Calu3 (cell line): ENCODE data around the gene ULBP3. TPM values are rescaled to one million over a fixed set of nuclear protein-coding genes. Genes with fewer than 3 reads are reported as not detected.
"Not testable (repeated sequence)": the region's sequence is repeated elsewhere in the genome, so short reads cannot be mapped to it uniquely, and the experiment has no call there.

Experiments
- BruUV-seq: library from RNA; stranded (reverse); fragments of 400-500 nt; replicated peaks from 2 replicates; lab custom pipeline; 2021; lab: Mats Ljungman, UMichigan
- CTCF ChIA-PET: fragments of 300-600 bp; sonication (Branson Sonifier 250); formaldehyde crosslinking; loops from one replicate; lab custom pipeline; 2022; ENCODE audit warnings: antibody characterized with exemption; lab: Charles Lee
- DNase-seq: peaks from one replicate; pipeline ENCODE4 v3.0.0; 2022
- H3K27ac Mint-ChIP-seq: one replicate; pipeline ENCODE4 v1.8.0; 2022; ENCODE audit warnings: mixed read lengths; ENCODE audit not compliant: unreplicated experiment
- H3K27me3 Mint-ChIP-seq: one replicate; pipeline ENCODE4 v1.8.0; 2022; ENCODE audit warnings: mixed read lengths; ENCODE audit not compliant: unreplicated experiment
- H3K36me3 Mint-ChIP-seq: one replicate; pipeline ENCODE4 v1.8.0; 2022; ENCODE audit warnings: mild to moderate bottlenecking, moderate library complexity, mixed read lengths; ENCODE audit not compliant: insufficient read depth, unreplicated experiment
- H3K4me1 Mint-ChIP-seq: one replicate; pipeline ENCODE4 v1.8.0; 2022; ENCODE audit warnings: mild to moderate bottlenecking, low read depth, mixed read lengths; ENCODE audit not compliant: unreplicated experiment
- H3K4me3 Mint-ChIP-seq: one replicate; pipeline ENCODE4 v1.8.0; 2022; ENCODE audit warnings: mild to moderate bottlenecking, low read depth, moderate library complexity, mixed read lengths; ENCODE audit not compliant: unreplicated experiment
- H3K9me3 Mint-ChIP-seq: one replicate; pipeline ENCODE4 v1.8.0; 2022; ENCODE audit warnings: low read depth, mixed read lengths; ENCODE audit not compliant: unreplicated experiment
- CTCF ChIP-seq: fragments of 200-600 bp; IDR thresholded peaks from one replicate; pipeline ENCODE4 v1.8.0; 2022; ENCODE audit warnings: antibody characterized with exemption; ENCODE audit not compliant: unreplicated experiment
- intact Hi-C: fragments of 100-400 bp; cut with micrococcal nuclease; formaldehyde crosslinking; loops from one replicate; pipeline ENCODE4 v1.10.0; 2022; ENCODE audit not compliant: unreplicated experiment
- total RNA-seq: library from RNA; stranded (reverse); gene quantifications from 2 replicates; pipeline ENCODE4 v1.2.3, GENCODE V29; 2022

The ULBP3 gene
- total RNA-seq, 1 experiment from 2014 or later: 8.4 TPM

DNA sequence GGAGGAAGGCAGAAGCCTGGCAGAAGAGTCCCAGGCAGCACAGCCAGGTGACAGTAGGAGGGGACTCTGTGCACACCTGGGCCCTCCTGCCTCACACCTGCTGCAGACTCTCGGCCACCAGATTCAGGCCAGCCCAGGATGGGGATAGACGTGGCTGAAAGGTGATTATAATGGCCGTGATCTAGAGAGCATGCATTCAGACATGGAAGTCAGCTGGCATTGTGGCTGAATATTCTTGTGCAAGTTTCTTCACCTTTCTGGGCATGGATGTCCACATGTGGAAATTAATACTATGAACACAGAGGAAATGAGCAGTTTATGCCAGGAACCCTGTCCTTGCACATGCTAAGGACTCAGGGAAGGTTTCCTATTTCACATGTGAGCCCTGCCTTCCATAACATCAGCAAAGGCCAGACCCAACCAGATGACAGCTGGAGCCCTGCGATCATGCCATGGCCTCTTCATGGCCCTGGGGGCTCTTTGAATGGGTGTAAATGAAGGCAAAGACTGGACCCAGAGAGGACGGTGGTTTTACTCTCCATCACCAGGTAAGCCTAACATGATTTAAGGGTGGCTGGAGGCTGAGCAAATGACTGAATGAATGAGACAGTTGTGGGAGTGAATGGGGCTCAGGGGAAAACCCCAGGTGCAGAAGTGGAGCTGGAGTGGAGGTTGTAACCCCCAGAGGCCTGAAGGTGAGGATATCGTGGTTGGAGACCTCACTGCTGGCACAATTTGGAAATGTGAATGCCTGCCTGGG lies 40.9 kb downstream of the ULBP3 start:
- H3K36me3 Mint-ChIP-seq: peaks cover 6% of the 10 kb centered on the region
- no peaks in the 10 kb centered on the region for H3K9me3 Mint-ChIP-seq
- intact Hi-C loops: no loop called here
- no TSS peak for BruUV-seq
- no peak overlapping the region for H3K4me3 Mint-ChIP-seq
- H3K27ac Mint-ChIP-seq: no peak overlapping the region
- H3K27me3 Mint-ChIP-seq: peaks cover 56% of the 10 kb centered on the region
- no peak for DNase-seq
- TF ChIP-seq CTCF: no peak
- CTCF ChIA-PET: interaction anchor here (0.6 kb wide), 1 partner anchor 1300 kb away, joined by 3 read pairs; no protein-coding TSS in a partner anchor
- H3K4me1 Mint-ChIP-seq: peaks cover 8% of the 10 kb centered on the region

DNA sequence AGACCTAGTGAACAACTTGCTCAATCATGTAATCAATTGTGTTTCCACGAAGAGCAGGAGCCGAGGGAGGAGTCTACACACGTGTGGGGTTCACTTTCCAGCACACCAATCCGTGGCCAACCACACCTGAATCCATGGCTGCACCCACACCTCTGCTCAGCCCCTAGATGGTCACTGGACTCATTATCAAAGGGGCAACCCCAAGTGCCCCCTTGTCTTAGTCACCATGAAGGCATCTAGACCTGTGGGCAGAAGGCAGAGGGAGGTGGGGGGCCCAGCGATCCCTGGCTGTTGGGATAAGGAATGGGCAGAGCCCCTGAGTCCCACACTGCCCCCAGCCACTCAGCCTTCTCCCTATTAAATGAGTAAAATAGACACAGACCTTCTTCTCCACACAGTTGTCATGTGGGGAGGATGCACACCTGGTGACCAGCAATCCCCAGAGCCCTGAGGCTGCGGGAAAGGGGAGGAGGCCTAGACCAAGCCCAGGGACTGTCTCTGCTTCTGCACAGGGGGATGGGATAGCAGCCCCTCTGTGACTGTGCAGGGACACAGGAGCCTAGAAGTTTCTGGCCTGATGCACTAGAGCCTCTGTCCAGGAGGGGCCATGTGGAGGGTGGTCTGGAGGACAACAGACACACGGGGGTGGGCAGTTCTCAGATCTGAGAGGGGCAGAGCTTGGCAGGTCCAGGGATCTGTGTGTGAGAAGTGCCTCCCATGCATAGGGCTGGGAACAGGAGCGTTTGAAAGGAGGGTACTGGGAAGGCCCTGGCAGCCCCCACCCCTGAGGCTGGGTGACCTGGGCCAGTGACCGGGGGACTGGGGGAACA lies 41.7 kb downstream of the ULBP3 start:
- Mint-ChIP-seq H3K9me3 (no peaks in the 10 kb centered on the region), H3K4me1 (peaks cover 8% of the 10 kb centered on the region), H3K4me3 (no peak overlapping the region), H3K27me3 (peaks cover 48% of the 10 kb centered on the region), H3K27ac (no peak overlapping the region), H3K36me3 (peaks cover 6% of the 10 kb centered on the region)
- intact Hi-C loops: no loop called here
- BruUV-seq: no TSS peak
- no peak for DNase-seq
- TF ChIP-seq CTCF: no peak
- CTCF ChIA-PET: interaction anchor here (0.6 kb wide), 1 partner anchor 1301 kb away, joined by 3 read pairs; no protein-coding TSS in a partner anchor

DNA sequence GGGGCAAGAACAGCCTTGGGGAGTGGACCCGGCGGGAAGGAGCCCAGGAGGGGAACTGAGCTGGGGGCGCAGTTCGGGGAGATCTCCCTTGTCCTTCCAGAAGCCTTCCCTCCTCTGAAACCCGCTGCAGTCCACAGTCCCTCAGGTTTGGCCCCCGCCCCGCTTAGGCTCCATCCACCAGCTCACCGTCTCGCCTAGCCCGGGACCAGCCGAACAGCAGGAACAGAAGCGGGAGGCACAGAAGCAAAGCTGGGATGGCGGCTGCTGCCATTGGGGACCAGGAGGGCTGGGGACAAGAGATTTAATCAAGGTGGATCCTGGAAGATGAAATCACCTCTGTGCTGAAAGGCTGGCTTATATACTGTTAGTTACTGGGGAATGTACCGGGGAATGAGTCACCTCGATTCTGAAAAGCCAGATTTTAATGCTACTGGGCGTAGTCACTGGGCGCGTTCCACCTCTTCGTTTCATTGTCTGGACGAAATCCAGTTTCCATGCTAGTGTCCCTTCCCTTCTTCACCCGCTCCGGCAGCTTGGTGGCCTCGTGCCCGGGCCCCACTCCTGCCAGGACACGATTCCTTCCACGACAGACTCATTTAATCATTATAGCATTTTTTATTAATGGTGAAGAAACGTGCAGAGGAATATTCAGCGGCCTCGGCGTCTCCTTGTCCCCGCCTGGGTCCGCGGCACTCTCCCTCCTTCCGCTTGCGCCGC lies 43.6 kb downstream of the ULBP3 start, which contains the start of gene RAET1L:
TSS of gene RAET1L (minus strand) at position 332 of the 717 bp plus-strand sequence. CDS start at position 271, 61 bp downstream.
- intact Hi-C loops: no loop called here
- Mint-ChIP-seq H3K4me3 (peak within 1 kb of the TSS; percentile 67), H3K9me3 (no peaks in the 10 kb centered on the region), H3K27ac (peak within 1 kb of the TSS; percentile 33), H3K36me3 (peaks cover 6% of the 10 kb centered on the region), H3K27me3 (peaks cover 34% of the 10 kb centered on the region), H3K4me1 (peaks cover 8% of the 10 kb centered on the region)
- peak; percentile 44 for DNase-seq
- CTCF ChIA-PET: interaction anchor here (1.5 kb wide), 1 partner anchor 9 kb away, joined by 5 read pairs; no protein-coding TSS in a partner anchor
- TF ChIP-seq CTCF: no peak
- BruUV-seq: TSS peak; percentile 71

DNA sequence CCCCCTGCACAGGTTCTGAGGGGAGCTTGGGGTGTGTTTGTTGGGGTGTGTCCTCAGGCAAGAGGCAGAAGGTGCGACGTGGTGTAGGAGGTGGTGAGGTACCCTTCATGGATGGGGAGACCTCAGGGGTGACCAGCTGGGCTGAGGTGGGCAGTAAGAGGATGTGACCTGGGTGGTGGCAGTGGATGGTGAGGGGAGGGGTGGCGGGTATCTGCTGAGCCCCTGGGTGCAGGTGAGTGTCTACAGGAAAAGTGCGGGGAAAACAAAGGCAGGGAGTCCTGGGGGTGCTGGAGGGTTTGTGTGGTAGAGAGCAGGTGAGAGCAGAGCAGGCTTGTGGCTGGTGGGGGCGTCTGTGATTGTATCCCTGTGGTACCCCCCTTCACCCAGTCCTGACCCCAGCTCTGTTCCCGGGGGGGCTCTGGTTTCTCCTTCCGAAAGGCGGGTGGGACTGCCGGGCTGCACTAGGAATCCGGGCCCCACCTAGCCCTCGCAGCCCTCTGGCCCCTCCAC lies 44.2 kb downstream of the ULBP3 start:
- H3K9me3 Mint-ChIP-seq: no peaks in the 10 kb centered on the region
- H3K27me3 Mint-ChIP-seq: peaks cover 30% of the 10 kb centered on the region
- no peak for TF ChIP-seq CTCF
- intact Hi-C loops: no loop called here
- BruUV-seq: no TSS peak
- peaks cover 8% of the 10 kb centered on the region for H3K4me1 Mint-ChIP-seq
- CTCF ChIA-PET: interaction anchor here (1.5 kb wide), 1 partner anchor 8 kb away, joined by 5 read pairs; no protein-coding TSS in a partner anchor
- peak overlapping the region; percentile 67 for H3K4me3 Mint-ChIP-seq
- no peak overlapping the region for H3K27ac Mint-ChIP-seq
- no peak for DNase-seq
- H3K36me3 Mint-ChIP-seq: peaks cover 6% of the 10 kb centered on the region

- H3K4me1 Mint-ChIP-seq, H3K36me3 Mint-ChIP-seq, BruUV-seq, CTCF ChIA-PET, H3K27ac Mint-ChIP-seq, H3K4me3 Mint-ChIP-seq, H3K9me3 Mint-ChIP-seq, DNase-seq, intact Hi-C loops: not testable (repeated sequence)
- peaks cover 23% of the 10 kb centered on the region for H3K27me3 Mint-ChIP-seq
These were observed 44.9 kb downstream of the ULBP3 start for GRCh38 chr6:150024021-150024420.

DNA sequence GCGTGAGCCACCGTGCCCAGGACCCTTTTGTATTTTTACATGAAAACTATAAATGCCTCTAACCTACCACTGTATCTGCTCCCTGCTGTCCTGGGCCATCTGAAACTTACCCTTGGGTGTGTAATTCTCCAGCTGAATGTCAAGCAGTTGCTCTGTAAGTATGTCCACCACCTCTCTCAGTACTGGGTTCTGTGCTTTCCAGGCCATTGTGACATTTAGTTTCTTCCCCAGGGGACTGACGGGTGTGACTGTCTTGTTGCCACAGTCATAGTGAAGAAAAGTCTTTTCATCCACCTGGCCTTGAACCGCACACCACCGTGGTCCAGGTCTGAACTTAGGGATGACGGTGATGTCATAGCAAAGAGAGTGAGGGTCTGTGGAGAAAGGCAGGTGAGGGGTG lies 47.1 kb downstream of the ULBP3 start:
- H3K36me3 Mint-ChIP-seq, H3K4me3 Mint-ChIP-seq, H3K27me3 Mint-ChIP-seq, CTCF ChIA-PET, intact Hi-C loops, H3K27ac Mint-ChIP-seq, H3K9me3 Mint-ChIP-seq, DNase-seq, BruUV-seq: not testable (repeated sequence)
- peaks cover 11% of the 10 kb centered on the region for H3K4me1 Mint-ChIP-seq
